Measurements from ENCODE around the gene FBXO31.

DNA sequence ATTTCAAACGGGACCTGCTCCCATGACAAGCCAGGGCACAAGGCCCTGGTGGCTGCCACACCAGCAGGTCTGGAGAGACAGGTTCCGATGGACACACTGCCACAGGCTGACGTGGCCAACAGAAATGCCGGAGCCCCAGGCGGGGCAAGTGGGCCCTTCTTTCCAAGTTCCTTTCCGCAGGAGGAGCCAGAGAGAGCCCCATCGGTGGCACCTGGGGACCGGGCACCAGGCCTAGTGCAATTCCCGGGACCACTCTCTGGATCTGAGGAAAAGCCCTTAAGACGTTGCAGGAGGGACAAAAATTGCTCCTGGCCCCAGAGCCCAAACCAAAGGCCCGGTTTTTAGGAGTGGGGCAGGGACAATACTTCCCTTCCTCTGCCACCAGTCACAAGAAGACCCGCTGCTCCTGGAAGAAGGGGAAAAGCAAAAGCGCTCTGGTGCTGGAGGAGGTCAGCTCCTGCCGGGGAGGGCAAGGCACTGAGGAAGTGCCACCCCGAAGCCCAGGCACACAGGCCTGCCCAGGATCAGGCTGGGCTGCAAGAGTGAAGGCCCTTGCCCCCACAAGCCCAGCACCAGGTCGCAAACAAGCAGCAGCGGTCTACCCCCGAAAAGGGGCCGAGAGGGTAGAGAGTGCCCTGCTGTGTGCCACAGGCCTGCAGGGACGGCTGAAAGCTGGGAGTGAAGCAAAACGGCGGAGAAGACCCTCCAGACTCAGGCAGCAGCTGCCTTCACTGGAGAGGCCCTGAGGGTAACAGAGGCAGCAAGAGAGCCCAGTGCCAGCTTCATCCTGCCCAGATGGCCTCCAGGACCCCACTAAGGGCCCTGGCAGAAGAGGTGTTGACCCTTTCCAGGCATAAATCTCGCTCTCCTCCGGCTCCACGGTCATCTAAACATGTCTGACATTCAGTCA lies 37.7 kb upstream of the FBXO31 start:
- TF ChIP-seq, protein P1, sequence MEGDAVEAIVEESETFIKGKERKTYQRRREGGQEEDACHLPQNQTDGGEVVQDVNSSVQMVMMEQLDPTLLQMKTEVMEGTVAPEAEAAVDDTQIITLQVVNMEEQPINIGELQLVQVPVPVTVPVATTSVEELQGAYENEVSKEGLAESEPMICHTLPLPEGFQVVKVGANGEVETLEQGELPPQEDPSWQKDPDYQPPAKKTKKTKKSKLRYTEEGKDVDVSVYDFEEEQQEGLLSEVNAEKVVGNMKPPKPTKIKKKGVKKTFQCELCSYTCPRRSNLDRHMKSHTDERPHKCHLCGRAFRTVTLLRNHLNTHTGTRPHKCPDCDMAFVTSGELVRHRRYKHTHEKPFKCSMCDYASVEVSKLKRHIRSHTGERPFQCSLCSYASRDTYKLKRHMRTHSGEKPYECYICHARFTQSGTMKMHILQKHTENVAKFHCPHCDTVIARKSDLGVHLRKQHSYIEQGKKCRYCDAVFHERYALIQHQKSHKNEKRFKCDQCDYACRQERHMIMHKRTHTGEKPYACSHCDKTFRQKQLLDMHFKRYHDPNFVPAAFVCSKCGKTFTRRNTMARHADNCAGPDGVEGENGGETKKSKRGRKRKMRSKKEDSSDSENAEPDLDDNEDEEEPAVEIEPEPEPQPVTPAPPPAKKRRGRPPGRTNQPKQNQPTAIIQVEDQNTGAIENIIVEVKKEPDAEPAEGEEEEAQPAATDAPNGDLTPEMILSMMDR (IDR thresholded peaks at IDR 0.05; ENCODE audit: insufficient read depth, low read length) = no peak
- TF ChIP-seq, protein P2, sequence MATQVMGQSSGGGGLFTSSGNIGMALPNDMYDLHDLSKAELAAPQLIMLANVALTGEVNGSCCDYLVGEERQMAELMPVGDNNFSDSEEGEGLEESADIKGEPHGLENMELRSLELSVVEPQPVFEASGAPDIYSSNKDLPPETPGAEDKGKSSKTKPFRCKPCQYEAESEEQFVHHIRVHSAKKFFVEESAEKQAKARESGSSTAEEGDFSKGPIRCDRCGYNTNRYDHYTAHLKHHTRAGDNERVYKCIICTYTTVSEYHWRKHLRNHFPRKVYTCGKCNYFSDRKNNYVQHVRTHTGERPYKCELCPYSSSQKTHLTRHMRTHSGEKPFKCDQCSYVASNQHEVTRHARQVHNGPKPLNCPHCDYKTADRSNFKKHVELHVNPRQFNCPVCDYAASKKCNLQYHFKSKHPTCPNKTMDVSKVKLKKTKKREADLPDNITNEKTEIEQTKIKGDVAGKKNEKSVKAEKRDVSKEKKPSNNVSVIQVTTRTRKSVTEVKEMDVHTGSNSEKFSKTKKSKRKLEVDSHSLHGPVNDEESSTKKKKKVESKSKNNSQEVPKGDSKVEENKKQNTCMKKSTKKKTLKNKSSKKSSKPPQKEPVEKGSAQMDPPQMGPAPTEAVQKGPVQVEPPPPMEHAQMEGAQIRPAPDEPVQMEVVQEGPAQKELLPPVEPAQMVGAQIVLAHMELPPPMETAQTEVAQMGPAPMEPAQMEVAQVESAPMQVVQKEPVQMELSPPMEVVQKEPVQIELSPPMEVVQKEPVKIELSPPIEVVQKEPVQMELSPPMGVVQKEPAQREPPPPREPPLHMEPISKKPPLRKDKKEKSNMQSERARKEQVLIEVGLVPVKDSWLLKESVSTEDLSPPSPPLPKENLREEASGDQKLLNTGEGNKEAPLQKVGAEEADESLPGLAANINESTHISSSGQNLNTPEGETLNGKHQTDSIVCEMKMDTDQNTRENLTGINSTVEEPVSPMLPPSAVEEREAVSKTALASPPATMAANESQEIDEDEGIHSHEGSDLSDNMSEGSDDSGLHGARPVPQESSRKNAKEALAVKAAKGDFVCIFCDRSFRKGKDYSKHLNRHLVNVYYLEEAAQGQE (IDR thresholded peaks at IDR 0.05; ENCODE audit: insufficient replicate concordance, low read depth) = no peak
